Uterus (tissue), 4 donors: ENCODE measurements around the gene DTNBP1. TPM values are rescaled to one million over a fixed set of nuclear protein-coding genes. Genes with fewer than 3 reads are reported as not detected.

Source experiments
- DNase-seq, 2 donors: peaks; one replicate each; pipeline ENCODE4 v3.0.0-alpha.2; 2019 to 2020
- H3K27ac ChIP-seq, 2 donors: fragments of 200-600 bp; sonication (generic); 1 replicate in 1 of 2; 2 replicates in 1 of 2; pipeline ENCODE4 v1.5.1; 2016 to 2018
- H3K27me3 ChIP-seq, 2 donors: fragments of 200-600 bp; sonication (generic); one replicate each; pipeline ENCODE4 v1.5.1; 2018 to 2019; ENCODE audit warnings: control low read depth in 1 of 2
- H3K36me3 ChIP-seq, 2 donors: fragments of 200-600 bp; sonication (generic); one replicate each; pipeline ENCODE4 v1.5.1; 2019; ENCODE audit warnings: control low read depth in 1 of 2
- H3K4me1 ChIP-seq, 2 donors: fragments of 200-600 bp; sonication (generic); one replicate each; pipeline ENCODE4 v1.5.1; 2018 to 2019; ENCODE audit warnings: control low read depth in 1 of 2
- H3K4me3 ChIP-seq, 2 donors: fragments of 200-600 bp; sonication (generic); 1 replicate in 1 of 2; 2 replicates in 1 of 2; pipeline ENCODE4 v1.5.1; 2018 to 2019; ENCODE audit warnings: mild to moderate bottlenecking in 1 of 2
- H3K9me3 ChIP-seq, 2 donors: fragments of 200-600 bp; sonication (generic); one replicate each; pipeline ENCODE4 v1.5.1; 2019; ENCODE audit warnings: control low read depth in 1 of 2
- POLR2A ChIP-seq, 2 donors: fragments of 450-650 bp; IDR thresholded peaks; one replicate each; pipeline ENCODE4 v1.6.1; 2016; ENCODE audit warnings: antibody characterized with exemption in 2 of 2, mild to moderate bottlenecking in 1 of 2, moderate library complexity in 1 of 2
- intact Hi-C: fragments of 100-400 bp; cut with DNase I; formaldehyde crosslinking; loops from one replicate; pipeline ENCODE4 v1.15.1; 2023; ENCODE audit warnings: low total_unique reads
- total RNA-seq, 4 donors: library from RNA; depleted of rRNA in 3 of 4; stranded (reverse); fragments of >200 nt in 3 of 4; gene quantifications; one replicate each; pipeline versions ENCODE4 v1.1.0 to v1.2.4, GENCODE V29; 2014 to 2023
- TF ChIP-seq, protein P1 (sequence below), 4 experiments: fragments of 200-600 bp in 2 of 4; fragments of 450-650 bp in 2 of 4; sonication (generic) in 2 of 4; IDR thresholded peaks; one replicate each; pipeline ENCODE4 v1.5.1; 2016 to 2019; ENCODE audit warnings: antibody characterized with exemption in 4 of 4, mild to moderate bottlenecking in 2 of 4, moderate library complexity in 1 of 4
- donor health status: DM: yes; HTN: yes; CAD: no.

Gene DTNBP1
- total RNA-seq, 4 donors from 2014 or later: 1.8 to 19.8 (median 9.0) TPM; not detected in 1

DNA sequence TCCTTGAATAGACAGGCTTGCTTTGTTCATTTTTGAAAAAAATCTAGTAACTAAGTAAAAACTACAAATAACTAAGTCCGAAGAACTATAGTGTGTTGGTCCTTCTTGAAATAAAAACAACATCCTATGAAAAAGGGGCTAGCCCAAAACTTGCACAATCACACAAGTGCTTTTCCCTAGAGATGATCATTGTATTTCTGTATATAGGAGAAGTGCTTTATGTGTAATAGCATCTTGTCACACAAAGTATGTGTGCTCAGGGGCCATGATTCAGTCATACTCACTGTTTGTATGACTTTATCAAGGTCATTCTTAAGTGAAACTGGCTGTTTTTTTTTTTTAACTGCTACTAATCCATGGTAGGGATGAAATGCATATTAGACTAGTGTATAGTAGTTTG is 179.8 kb downstream of the DTNBP1 start:
- no peaks in the 10 kb centered on the region for H3K9me3 ChIP-seq
- TF ChIP-seq, protein P1, sequence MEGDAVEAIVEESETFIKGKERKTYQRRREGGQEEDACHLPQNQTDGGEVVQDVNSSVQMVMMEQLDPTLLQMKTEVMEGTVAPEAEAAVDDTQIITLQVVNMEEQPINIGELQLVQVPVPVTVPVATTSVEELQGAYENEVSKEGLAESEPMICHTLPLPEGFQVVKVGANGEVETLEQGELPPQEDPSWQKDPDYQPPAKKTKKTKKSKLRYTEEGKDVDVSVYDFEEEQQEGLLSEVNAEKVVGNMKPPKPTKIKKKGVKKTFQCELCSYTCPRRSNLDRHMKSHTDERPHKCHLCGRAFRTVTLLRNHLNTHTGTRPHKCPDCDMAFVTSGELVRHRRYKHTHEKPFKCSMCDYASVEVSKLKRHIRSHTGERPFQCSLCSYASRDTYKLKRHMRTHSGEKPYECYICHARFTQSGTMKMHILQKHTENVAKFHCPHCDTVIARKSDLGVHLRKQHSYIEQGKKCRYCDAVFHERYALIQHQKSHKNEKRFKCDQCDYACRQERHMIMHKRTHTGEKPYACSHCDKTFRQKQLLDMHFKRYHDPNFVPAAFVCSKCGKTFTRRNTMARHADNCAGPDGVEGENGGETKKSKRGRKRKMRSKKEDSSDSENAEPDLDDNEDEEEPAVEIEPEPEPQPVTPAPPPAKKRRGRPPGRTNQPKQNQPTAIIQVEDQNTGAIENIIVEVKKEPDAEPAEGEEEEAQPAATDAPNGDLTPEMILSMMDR (IDR thresholded peaks at IDR 0.05): no peak
- TF ChIP-seq POLR2A (IDR thresholded peaks at IDR 0.05): no peak
- no peak overlapping the region for H3K4me3 ChIP-seq
- no peak for DNase-seq
- H3K4me1 ChIP-seq: no peaks in the 10 kb centered on the region
- H3K27ac ChIP-seq: no peak overlapping the region
- intact Hi-C loops: no loop called here
- no peaks in the 10 kb centered on the region for H3K27me3 ChIP-seq
- no peaks in the 10 kb centered on the region for H3K36me3 ChIP-seq

DNA sequence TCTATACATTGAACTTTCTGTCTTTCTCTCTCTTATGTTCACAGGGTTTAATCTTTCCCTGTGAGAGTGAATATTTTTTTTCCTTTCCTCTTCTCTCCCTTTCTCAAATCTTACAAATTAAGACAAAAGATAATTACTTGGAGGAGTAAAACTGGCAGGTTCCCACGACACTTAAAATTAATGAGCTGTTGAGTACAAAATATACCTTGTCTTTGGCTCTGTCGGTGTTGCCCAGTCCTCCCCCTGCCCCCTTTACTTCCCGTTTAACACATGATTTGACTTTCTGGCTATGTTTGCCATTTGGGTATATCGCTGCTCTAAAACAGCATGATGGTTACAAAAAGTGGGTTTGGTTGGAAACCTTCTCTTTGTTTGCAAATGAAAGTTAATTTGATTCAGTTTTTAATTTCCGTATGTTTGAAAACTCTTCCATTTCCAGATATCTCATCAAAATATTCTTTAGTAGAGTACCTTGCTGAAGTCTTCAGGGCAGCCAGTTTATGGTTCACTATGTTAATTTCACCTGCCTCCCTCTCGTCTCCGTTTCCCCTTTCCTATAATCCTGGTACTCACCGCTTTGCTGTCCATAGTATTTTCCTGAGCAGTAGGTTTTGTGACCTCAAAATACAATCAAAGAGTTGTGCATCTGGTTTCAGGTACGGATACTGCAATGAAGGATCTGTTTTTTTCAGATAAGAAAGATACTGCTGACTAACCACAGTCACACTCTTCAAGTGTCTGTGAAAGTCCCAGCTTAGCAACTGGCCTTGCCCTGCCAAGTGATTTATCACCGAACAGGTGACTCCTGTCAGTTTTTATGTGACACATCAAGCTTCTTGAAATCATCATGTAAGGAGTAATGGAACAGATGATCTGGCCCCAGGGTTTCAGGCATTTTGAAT is 181.2 kb downstream of the DTNBP1 start:
- intact Hi-C loops: no loop called here
- H3K4me1 ChIP-seq: no peaks in the 10 kb centered on the region

DNA sequence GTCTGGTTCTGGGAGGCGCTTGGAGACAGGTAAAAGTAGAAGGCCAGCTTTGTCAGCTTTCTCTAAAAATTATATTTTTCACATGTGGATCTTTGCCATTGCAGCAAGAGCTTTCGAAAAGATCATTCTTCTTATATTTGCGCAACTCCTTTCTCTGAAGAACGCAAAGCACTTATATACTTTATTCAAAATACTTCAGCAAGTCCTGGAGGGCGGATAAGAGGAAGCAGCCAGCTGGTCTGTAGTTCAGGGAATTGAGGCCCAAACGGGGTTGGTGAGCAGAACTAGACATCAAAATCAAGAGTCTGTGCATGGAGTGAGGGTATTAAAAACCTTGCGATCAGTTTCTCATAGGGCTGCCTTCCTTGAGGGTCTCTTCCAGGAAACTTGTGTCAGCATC is 182.3 kb downstream of the DTNBP1 start:
- H3K36me3 ChIP-seq: no peaks in the 10 kb centered on the region
- no peaks in the 10 kb centered on the region for H3K27me3 ChIP-seq
- no peaks in the 10 kb centered on the region for H3K9me3 ChIP-seq
- intact Hi-C loops: no loop called here
- no peak for DNase-seq
- no peak overlapping the region for H3K27ac ChIP-seq
- no peaks in the 10 kb centered on the region for H3K4me1 ChIP-seq
- TF ChIP-seq, protein P1 (IDR thresholded peaks at IDR 0.05): no peak
- no peak for TF ChIP-seq POLR2A (IDR thresholded peaks at IDR 0.05)
- no peak overlapping the region for H3K4me3 ChIP-seq

More for the DNA sequence above, 181.2 kb downstream of the DTNBP1 start:
- TF ChIP-seq, protein P1 (IDR thresholded peaks at IDR 0.05): no peak
- TF ChIP-seq POLR2A (IDR thresholded peaks at IDR 0.05): no peak
- H3K4me3 ChIP-seq: no peak overlapping the region
- no peak overlapping the region for H3K27ac ChIP-seq
- no peaks in the 10 kb centered on the region for H3K9me3 ChIP-seq
- DNase-seq: no peak
- no peaks in the 10 kb centered on the region for H3K27me3 ChIP-seq
- H3K36me3 ChIP-seq: no peaks in the 10 kb centered on the region

DNA sequence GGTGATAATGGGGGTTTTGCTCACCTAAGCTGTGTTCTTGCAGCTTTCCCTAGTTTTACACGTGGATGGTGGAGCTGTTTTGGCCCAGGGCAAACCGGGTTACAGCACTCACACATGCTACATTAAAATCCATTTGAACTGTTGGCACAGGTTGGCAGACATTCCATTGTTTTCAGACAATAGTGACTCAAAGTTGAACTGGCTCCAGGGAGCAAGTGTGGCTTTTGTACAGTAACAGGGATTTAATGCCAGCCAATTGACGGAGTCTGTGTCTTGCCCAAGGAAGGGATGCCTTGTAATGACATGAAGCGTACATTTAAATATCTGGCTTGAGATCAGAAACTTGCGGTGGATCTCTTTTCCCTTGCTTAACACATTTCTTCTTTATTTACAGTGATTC is 183.1 kb downstream of the DTNBP1 start:
- no peak for DNase-seq
- intact Hi-C loops: no loop called here
- Histone ChIP-seq H3K9me3 (no peaks in the 10 kb centered on the region), H3K27me3 (no peaks in the 10 kb centered on the region), H3K36me3 (no peaks in the 10 kb centered on the region), H3K4me3 (no peak overlapping the region), H3K27ac (no peak overlapping the region), H3K4me1 (no peaks in the 10 kb centered on the region)
- TF ChIP-seq, protein P1 (IDR thresholded peaks at IDR 0.05): no peak
- TF ChIP-seq POLR2A (IDR thresholded peaks at IDR 0.05): no peak

DNA sequence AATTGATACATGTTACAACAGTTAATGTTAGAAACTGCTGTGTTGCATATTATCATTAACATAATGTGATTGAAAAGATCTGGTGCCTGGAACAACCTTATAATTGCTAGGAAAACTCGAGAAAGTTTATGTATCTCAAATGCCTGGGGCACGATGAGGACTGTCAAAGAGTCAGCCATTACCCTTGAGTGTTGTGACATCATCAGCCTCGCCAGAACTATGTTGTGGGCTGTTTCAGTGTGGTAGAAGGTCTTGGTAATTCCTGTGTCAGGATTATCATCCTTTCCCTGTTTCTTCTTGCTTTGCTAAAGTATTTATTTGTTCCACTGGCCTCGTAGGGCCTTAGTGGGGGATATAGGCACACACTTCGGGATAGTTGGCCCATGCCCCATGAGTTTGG is 185.1 kb downstream of the DTNBP1 start:
- H3K9me3 ChIP-seq: no peaks in the 10 kb centered on the region
- no peak for DNase-seq
- H3K4me1 ChIP-seq: no peaks in the 10 kb centered on the region
- H3K4me3 ChIP-seq: no peak overlapping the region
- no peak overlapping the region for H3K27ac ChIP-seq
- TF ChIP-seq POLR2A (IDR thresholded peaks at IDR 0.05): no peak
- TF ChIP-seq, protein P1 (IDR thresholded peaks at IDR 0.05): no peak
- no peaks in the 10 kb centered on the region for H3K36me3 ChIP-seq
- intact Hi-C loops: no loop called here
- no peaks in the 10 kb centered on the region for H3K27me3 ChIP-seq
